SIG-M5 (cell line): ENCODE data around the gene FAXDC2.

ENCODE experiments used
- DNase-seq: peaks from one replicate; lab custom pipeline; 2025; lab: John Stamatoyannopoulos, UW

FAXDC2 gene, protein sequence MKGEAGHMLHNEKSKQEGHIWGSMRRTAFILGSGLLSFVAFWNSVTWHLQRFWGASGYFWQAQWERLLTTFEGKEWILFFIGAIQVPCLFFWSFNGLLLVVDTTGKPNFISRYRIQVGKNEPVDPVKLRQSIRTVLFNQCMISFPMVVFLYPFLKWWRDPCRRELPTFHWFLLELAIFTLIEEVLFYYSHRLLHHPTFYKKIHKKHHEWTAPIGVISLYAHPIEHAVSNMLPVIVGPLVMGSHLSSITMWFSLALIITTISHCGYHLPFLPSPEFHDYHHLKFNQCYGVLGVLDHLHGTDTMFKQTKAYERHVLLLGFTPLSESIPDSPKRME

DNA sequence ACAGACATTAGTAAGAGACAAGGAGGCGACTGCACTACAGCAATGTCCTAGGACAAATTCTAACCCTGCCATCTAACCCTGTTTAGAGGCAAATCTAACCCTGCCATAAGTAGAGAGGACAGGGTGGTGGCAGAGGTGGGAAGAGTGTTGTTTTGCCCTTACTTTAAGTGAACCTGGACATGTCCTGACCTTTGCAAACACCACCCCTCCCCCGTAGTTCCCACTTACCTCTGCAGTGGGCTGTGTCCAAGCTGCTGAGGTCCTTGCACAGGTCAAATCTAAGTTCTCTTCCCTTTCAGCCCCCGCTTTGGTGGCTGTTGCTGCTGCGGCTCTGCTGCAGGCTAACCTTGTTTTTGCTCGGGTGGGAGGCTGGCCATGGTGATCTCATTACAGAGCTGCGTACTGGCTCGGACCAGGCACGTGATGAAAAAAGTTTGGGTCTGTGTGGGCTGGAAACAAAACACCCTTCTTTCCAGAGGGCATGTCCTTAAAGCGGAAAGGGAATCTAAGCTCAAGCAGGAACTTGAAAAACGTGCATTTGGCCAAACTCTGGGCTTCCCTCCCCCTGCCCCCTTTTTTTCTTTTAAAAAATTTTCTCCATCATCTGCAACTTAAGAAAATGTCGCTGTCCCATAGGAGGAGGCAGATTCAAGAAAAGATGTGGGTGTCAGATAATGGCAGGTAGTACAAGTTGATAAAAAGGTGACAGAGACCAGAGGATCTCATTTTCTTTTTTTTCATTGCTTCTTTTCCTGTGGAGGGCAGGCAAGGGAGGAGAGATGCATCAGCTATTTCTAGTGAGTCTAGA is at the start of gene FAXDC2:
Gene FAXDC2, minus strand, starts transcription at position 349 of the 808 bp plus-strand sequence. CDS start 12,425 bp downstream, outside the sequence.
- DNase-seq, result no peak

DNA sequence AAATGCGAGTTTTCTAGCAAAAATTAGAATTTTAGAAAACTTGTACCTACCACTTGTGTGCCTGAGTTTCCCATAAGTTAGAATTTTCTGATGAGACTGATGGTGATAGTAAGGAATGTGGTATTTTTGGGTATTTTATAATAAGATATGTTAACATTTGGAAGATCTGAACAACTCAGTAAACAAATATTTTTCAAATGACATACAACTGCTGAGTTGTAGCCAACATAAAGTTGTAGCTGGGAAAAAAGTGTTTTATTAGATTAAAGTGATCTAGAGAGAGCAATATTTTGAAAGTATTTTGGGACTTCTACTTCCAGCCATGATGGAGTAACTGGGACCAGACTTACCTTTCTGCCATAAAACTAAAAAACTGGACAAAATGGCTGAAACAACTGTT is 49.7 kb upstream of the FAXDC2 start:
- DNase-seq, result no peak

DNA sequence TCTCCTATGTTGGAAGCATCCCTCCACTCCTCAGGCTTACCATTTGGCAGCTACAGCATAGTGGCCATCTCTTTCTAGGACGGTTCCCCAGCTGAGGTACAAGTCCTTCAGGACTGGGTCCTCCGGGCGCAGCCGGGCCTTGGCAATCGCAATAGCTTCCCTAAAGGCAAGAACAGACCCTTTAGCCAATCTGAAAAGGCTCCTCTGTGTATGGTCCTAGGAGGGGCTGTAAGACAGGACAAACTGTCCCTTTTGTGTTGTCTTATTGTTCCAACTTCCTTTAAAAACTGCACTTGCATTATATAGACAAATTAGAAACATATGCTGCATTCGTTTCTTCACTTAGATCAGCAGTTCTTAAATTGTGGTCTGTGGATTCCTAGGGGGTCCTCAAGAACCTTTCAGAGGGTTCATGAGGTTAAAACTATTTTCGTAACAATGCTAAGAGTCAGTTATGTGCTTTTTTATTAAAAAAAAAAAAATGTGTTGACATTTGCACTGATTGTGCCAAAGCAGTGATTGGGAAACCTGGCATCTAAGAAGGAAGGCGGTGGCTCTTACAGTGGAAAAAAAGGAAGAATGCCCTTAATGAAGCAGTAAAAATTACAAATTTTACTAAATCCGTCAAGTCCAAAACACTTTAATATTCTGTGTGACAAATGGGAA is 48.9 kb upstream of the FAXDC2 start:
- no peak for DNase-seq

DNA sequence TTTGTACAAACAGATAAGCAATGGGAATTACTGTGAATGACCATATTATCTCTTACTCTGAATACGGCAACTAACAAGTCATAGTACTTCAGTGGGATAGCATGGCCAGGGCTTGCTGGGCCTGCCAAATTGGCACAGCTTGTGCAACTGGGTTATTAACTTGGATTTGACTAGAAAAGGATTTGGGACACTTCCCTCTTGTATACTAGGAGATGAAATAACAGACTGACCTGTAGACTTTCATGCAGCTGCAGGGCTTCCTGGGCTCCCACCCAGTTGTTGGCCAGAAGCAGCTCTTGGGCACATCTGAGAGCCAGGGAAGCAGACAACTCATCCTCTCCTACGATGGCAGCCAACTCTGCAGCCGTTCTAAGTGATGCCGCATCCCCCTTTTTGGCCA is 47.8 kb upstream of the FAXDC2 start:
- DNase-seq, result no peak

DNA sequence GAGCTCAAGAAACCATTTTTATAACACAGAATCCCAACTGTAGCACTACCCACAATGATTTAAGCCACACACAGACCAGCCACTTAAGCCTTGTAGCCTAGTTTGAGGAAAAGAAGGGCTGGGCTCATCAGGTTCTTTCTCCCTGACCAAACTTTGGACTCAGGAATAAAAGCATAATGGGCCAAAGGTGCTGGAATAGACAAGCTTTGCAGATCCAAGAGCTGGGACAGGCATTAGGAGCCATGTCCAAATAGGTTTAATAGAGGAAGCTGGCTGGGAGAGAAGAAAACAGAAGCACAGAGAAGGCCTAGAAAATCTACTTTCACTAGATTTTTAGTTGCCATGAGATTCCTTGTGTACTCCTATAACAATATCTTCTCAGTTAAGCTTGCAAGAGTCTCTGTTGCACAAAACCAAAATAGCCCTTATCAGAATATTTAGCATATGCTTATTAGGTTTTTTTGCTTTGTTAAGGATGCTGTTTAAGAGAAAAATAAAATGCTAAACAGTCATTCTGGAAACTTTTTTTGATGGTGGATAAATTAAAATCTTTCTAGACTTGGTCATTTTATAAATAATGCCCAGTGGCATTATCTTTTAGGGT is 46.3 kb upstream of the FAXDC2 start:
- DNase-seq, result no peak

DNA sequence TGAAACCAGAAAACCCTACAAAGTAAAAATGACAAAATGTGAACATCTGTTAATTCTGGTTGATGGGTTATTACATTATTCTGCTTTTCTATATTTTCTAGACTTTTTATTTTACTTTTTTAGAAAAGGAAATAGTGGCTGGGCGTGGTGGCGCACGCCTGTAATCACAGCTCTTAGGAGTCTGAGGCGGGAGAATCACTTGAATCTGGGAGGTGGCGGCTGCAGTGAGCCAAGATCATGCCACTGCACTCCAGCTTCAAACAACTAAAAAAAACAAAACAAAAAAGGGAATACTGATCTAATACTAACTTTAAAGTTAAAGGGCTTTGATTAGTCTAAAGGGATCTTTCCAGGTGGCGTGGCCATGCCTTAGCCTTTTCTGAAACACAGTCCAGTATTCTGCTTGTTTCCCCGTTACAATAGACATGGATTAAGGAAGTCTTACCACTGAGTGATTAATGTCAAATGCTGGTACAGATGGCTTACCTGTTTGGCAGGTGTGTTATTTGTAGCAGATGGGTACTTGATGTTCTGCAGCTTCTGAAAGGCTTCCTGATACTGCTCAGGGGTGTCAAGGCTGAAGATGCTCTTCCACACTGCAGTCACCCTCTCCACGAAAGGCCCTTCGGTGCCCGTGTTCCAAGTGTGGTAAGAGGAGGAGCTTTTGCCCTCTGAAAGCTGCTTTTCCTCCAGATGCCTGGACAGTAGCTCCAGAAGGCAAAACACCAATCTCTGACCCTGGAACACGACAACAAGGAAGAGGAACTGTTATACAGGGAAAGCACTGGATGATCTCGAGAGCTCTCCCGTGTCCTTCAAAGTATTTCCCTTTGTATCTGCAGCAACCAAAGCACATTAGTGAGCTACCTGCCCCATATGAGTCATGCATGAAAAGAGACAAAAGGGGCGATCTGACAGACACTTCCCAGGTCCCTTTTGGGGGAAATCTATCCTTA is 45.5 kb upstream of the FAXDC2 start:
- DNase-seq, result no peak

DNA sequence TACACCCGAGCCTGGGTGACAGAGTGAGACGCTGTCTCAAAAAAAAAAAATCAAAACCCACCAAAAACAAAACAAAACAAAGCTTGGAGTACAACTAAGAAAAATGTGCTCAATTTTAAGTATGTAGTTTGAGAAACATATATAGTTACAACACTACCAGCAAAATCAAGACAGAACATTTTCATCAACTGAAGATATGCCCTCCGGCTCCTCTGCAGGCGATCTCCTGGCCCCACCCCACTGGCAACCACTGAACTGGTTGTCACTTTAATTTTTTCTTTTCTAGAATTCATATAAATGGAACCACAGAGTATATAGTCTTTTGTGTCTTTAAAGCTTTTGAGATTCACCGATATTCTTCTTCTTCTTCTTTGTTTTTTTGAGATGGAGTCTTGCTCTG is 43.0 kb upstream of the FAXDC2 start:
- DNase-seq, result no peak

DNA sequence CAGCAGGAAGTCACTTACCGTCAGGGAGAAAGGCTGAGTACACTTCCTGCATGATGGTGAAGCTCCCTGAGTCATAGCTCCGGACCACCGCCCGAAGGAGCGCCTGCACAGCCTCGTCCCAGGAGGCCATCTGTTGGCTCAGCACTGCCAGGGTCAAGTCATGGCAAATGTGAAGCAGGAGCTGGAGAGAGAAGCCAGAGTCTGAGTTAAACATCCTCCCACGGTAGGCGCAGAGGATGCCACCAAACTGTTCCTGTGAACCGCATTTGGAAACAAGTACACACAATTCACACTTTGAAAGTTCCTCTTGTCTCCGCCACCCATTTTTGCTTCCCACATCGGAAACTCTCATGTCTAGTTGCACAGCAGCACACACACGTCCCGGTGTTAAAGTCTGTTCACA is 42.0 kb upstream of the FAXDC2 start:
- DNase-seq, result no peak

DNA sequence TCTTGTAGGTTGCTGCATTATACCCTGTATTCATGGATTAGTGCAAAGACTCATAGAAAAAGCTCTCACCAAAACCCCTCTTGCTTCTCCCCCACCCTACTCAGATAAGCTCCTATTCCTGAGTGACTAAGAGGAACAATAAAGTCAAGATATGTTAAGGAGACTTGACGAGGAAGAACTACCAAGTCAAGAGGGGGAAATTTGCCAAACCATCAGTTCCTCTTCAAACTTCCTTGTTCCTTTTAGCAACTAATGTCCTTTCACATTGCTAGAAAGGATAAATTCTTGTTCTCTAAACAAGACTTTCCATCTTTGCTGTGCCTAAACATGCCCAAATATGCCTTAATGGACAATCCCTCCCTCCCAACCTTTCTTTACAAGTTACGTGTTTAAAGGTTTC is 35.0 kb upstream of the FAXDC2 start:
- no peak for DNase-seq

DNA sequence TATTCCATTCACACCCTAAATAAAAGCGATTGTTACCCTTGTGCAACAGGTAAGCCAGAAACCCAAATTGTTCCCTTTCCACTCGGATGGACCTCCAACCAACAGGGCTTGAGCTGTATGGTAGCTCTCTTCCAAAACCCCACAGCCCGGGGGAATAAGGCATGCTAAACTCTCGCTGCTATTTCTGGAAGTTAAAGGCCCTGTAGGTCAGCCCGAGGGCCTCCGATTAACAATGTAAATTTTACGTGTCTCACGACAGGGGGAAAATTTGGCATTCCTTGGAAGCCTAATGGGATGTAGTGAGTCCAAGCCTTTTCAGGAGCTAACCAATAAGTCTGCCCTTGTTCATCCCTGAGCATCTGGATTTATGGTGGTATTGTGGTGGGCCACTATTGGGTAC is 34.0 kb upstream of the FAXDC2 start:
- DNase-seq, result no peak

DNA sequence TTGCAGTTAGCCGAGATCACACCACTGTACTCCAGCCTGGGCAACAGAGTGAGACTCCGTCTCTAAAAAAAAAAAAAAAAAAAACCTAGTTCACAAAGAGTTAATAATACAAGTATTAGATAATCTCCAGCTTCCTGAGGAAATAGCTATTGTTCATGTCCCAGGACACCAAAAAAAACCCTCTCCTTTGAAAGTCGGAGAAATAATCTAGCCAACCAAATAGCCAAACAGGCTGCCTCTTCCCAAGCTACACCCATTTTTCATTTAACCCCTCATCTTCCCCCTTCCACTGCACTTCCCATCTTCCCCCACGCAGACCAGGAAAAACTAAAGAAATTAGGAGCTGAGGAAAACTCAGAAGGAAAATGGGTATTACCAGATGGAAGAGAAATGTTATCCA is 31.6 kb upstream of the FAXDC2 start:
- DNase-seq, result no peak

DNA sequence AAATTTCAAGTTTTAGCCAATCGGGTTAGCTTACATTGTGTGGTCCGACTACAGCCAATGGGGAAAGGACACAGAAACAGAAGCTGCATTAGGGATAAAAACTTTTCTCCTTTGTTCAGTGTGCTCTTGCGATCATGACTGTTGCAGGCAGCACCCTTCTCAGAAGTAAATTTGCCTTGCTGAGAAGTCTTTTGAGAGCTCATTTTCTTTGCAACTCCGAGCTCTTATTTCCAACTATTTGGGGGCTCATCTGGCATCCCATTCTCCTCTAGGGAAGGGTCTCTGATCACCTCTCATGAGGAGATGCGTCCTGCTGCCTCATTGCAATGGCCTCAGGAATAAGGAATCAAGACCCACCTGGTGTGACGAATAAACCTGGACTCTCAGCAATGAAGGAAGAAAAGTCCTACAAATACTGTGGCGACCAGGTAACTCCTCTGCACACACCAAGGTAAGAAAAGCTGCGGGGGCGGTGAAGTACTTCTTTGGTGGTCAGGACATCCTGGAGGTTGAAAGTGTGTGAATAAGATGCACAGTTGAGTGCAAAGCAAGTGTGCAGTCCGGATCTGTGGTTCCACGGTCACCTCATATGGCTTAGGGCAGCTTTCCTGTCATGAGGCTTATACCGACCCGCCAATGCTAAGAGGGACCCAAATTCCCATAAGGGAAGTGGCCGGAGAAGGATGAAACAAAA is 28.4 kb upstream of the FAXDC2 start:
- DNase-seq, result no peak

DNA sequence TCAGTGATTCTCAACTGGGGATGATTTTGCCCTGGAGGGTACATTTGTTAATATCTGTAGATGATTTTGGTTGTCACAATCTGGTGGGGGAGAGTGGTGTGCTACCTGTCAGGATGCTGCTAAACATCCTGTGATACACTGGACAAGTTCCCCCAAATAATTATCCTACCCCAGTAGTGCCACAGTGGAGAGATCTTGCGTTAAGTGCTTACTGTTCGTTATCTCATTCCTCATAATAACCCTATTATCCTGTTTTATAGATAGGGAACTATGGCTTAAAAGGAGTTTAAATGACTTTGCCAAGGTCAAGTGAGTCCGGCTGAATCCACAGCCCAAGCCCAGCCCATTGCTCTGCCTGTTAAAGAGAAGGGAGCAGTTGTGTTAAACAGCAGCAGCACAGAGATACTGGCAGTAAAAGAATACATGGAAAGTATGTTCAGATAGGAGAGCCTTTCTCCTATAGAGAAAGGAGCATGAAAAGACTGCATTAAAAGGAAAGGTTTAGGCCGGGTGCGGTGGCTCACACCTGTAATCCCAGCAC is 23.5 kb upstream of the FAXDC2 start:
- no peak for DNase-seq

DNA sequence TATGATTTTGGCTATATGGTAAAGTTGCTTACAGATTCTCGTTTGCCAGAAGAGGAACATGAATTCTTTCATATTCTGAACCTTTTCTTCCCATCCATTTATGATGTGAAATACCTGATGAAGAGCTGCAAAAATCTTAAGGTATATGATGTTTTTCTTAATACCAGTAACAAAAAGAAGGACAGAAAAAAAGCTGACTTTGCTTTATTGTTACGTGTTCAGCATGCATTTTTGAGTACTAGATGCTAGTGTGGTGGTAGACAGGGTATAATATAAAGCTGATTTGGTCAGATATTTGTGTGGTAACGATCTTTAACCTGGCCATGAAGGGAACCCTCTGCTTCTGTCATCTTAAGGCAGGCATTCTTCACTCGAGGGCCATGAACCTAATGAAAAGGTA is 21.3 kb upstream of the FAXDC2 start:
- no peak for DNase-seq

DNA sequence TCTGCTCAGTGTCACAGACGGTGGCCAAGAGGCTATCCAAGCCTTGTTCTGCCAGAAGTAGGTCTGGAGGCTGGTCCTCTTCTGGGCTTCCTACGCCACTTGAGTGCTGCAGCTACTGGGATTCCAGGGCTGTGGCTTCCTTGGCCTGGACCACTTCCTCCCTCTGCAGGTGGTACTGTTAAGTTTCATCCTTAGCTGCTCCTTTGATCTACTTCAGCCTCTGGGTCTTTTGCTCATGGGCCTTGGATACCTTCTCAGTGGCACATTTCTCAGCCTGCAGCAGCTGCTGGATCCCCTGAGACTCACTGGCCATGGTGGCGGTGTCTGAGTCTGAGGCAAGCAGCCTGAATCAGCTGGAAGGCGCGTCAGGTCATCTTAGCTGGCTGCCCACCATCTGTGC is 18.3 kb upstream of the FAXDC2 start:
- DNase-seq, result no peak

DNA sequence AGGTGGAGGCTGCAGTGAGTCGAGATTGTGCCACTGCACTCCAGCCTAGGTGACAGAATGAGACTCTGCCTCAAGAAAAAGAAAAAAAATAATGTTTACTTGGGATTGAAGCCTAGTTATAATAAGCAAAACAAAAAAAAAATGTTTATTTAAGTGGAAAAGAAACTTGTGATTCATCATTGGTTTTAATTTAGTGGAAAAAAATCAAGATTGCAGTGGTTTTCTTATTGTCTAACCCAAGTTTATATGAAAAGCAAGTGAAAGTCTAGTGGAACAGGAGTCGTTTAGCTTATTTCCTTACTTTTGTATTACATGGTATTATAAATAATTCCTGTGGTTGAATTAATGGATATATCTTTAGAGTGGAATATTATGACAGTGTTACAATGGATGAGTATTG is 16.4 kb upstream of the FAXDC2 start:
- DNase-seq, result no peak

DNA sequence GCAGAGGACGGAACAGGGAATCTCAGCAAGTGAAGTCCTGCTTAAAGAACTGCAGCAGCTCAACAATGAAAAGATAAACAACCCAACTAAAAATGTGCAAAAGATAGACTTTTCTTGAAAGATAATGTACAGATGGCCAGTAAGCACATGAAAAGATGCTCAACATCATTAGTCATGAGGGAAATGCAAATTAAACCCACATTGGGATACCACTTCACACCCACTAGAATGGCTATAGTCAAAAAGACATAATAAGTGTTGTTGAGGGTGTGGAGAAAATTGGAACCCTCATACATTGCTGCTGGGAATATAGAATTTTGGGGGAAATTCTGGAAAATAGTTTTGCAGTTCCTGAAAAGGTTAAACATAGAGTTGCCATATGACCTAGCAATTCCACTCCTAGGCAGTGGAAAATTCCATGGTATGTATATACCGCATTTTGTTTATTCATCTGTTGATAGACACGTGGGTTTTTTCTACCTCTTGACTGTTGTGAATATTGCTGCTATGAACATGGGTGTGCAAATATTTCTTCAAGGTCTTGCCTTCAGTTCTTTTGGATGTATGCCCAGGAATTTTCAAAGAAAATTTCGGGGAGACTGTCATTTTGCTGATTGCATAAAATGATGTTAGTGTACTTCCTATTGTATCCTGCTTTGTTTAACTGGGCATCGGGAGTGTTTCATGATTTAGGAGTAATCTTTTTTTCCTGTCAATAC is 15.2 kb upstream of the FAXDC2 start:
- DNase-seq, result no peak

DNA sequence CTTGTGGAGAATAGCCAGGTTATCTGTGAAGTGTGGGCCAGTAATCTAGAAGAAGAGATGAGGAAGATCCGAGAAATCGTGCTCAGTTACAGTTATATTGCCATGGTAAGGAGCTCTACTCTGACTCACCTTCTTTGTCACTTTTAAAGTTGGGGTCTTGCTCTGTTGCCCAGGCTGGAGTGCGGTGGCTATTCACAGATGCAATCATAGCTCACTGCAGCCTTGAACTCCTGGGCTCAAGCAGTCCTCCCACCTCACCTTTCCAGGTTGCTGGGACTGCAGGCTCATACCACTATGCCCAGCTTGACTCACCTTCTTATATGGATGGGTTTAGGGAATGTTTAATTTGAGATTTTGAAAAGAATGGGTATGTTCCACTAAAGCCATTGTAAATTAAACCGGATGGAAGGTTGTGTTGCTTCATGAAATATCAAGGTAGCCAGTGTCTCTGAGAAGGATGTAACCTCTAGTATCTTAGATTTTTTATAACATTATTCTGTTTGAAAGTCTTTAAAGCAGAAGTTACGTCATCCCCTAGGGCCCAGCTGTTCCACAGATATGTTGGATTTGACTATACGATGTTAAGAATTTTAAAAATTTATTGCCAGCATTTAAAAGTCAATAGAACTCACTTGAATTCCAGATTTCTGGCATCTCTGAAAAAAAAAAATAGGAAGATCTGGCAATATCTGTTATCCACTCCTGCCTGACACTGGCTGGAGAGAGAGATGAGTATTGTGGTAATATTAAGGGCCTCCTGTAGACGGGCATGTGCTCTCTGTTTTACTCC is 13.1 kb upstream of the FAXDC2 start:
- no peak for DNase-seq

DNA sequence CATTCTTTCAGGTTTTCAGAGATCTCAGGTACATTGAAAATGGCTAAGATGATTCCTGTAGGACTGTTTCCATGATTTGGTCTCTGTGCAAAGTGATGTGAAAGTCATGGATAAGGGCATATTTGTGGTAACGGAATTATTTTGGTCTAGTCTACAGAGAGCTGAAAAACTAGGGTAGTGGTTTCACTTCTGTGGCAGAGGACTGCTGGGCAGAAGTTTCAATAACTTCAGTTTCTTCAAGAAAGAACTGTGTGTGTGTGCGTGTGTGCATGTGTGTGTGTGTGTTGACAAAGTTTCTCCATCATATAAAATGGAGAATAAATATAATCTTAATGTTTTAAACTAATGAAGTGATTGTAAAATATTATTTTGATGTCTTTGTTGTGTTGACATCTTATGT is 12.4 kb upstream of the FAXDC2 start:
- DNase-seq, result no peak
